HCT116 (cell line): Measurements from ENCODE around the gene OSBPL10. TPM values are rescaled to one million over a fixed set of nuclear protein-coding genes. Genes with fewer than 3 reads are reported as not detected.

Experiments used
- ATAC-seq: fragments of 200-7000 bp; cut with Tn5 transposase; 2 replicates; pipeline ENCODE4 v1.9.1; 2020; ENCODE audit warnings: mild to moderate bottlenecking, moderate library complexity
- BruUV-seq: library from RNA; stranded (reverse); fragments of 400-500 nt; replicated peaks from 2 replicates; lab custom pipeline; 2021; lab: Mats Ljungman, UMichigan
- CTCF ChIA-PET: fragments of 300-600 bp; sonication (Branson Sonifier 250); formaldehyde crosslinking; loops from one replicate; lab custom pipeline; 2021; ENCODE audit warnings: antibody characterized with exemption; lab: Charles Lee
- POLR2A ChIA-PET: fragments of 300-600, 350-600 bp; sonication (Branson Sonifier 250); formaldehyde crosslinking; loops from one replicate; lab custom pipeline; 2021; ENCODE audit warnings: antibody characterized with exemption; lab: Charles Lee
- RAD21 ChIA-PET, 2 experiments: fragments of 300-600 bp; sonication (Branson Sonifier 250); formaldehyde crosslinking; loops; one replicate each; lab custom pipeline; 2023; ENCODE audit warnings: low total read pairs in 2 of 2; ENCODE audit not compliant: uncharacterized antibody in 2 of 2, unreplicated experiment in 2 of 2, low non-redundant PET in 1 of 2; lab: Charles Lee
- DNase-seq: peaks from one replicate; pipeline ENCODE4 v3.0.0-alpha.2; 2010; ENCODE audit warnings: low read depth, low spot score
- H2AFZ ChIP-seq: fragments of 200-600 bp; shearing (Covaris generic), sonication (generic); 2 replicates; pipeline ENCODE4 v1.6.1; 2017; ENCODE audit warnings: low read depth, mixed run types, mixed read lengths, antibody characterized with exemption, low read length; ENCODE audit not compliant: poor library complexity, severe bottlenecking
- H3K27ac ChIP-seq: 2 replicates; pipeline ENCODE4 v1.5.1; 2012; ENCODE audit warnings: low read depth, low read length
- H3K27me3 ChIP-seq: fragments of 200-600 bp; sonication (generic); 2 replicates; pipeline ENCODE4 v1.6.1; 2016; ENCODE audit warnings: mixed run types, low read length, mixed read lengths; ENCODE audit not compliant: insufficient read depth
- H3K36me3 ChIP-seq, 2 experiments: fragments of 200-500 bp in 1 of 2; fragments of 200-600 bp in 1 of 2; sonication (Bioruptor generic) in 1 of 2; sonication (generic) in 1 of 2; 2 replicates each; pipeline versions ENCODE4 v1.5.1 to v1.6.1; 2014 to 2016; ENCODE audit warnings: low read length in 2 of 2, inconsistent platforms in 1 of 2, mixed read lengths in 1 of 2, mixed run types in 1 of 2; ENCODE audit not compliant: insufficient read depth in 2 of 2, control insufficient read depth in 1 of 2
- H3K4me1 ChIP-seq, 2 experiments: fragments of 200-600 bp in 1 of 2; sonication (generic) in 1 of 2; 2 replicates each; pipeline versions ENCODE4 v1.5.1 to v1.6.1; 2012 to 2017; ENCODE audit warnings: low read length in 2 of 2, inconsistent platforms in 1 of 2, mild to moderate bottlenecking in 1 of 2, mixed read lengths in 1 of 2, mixed run types in 1 of 2, moderate library complexity in 1 of 2; ENCODE audit not compliant: insufficient read depth in 2 of 2, control insufficient read depth in 1 of 2
- H3K4me2 ChIP-seq: fragments of 200-600 bp; sonication (generic); 2 replicates; pipeline ENCODE4 v1.6.1; 2017; ENCODE audit warnings: mixed run types, low read length, mixed read lengths
- H3K4me3 ChIP-seq, 2 experiments: fragments of 200-600 bp in 1 of 2; sonication (generic) in 1 of 2; replicated peaks in 1 of 2; 2 replicates each; pipeline ENCODE4 v1.5.1; 2011 to 2016; ENCODE audit warnings: low read length in 2 of 2, control low read depth in 1 of 2, low read depth in 1 of 2, mild to moderate bottlenecking in 1 of 2, mixed read lengths in 1 of 2, mixed run types in 1 of 2
- H3K79me2 ChIP-seq: fragments of 200-600 bp; sonication (generic); 2 replicates; pipeline ENCODE4 v1.6.1; 2017; ENCODE audit warnings: mild to moderate bottlenecking, mixed run types, low read length, moderate library complexity, mixed read lengths; ENCODE audit not compliant: insufficient read depth
- H3K9ac ChIP-seq: fragments of 200-600 bp; sonication (generic); 2 replicates; pipeline ENCODE4 v1.6.1; 2016; ENCODE audit warnings: low read length, mixed read lengths
- H3K9me2 ChIP-seq: fragments of 200-600 bp; sonication (generic), shearing (Covaris generic); 2 replicates; pipeline ENCODE4 v1.6.1; 2017; ENCODE audit warnings: mixed run types, mild to moderate bottlenecking, moderate library complexity; ENCODE audit not compliant: insufficient read depth
- H3K9me3 ChIP-seq, 2 experiments: fragments of 200-500 bp in 1 of 2; fragments of 200-600 bp in 1 of 2; sonication (Bioruptor generic) in 1 of 2; sonication (generic) in 1 of 2; 2 replicates each; pipeline ENCODE4 v1.6.1; 2014 to 2017; ENCODE audit warnings: low read length in 2 of 2, mixed read lengths in 2 of 2, inconsistent platforms in 1 of 2, low read depth in 1 of 2, mild to moderate bottlenecking in 1 of 2, mixed run types in 1 of 2, moderate library complexity in 1 of 2; ENCODE audit not compliant: control insufficient read depth in 1 of 2, insufficient read depth in 1 of 2
- H4K20me1 ChIP-seq: fragments of 200-600 bp; sonication (generic), shearing (Covaris generic); 2 replicates; pipeline ENCODE4 v1.6.1; 2017; ENCODE audit warnings: mixed run types, mild to moderate bottlenecking, moderate library complexity; ENCODE audit not compliant: insufficient read depth
- CBX3 ChIP-seq: IDR thresholded peaks from 2 replicates; pipeline ENCODE4 v1.6.1; 2012; ENCODE audit warnings: low read depth
- ELF1 ChIP-seq: IDR thresholded peaks from 2 replicates; pipeline ENCODE4 v1.6.1; 2012; ENCODE audit warnings: low read depth, borderline replicate concordance
- JUND ChIP-seq: IDR thresholded peaks from 2 replicates; pipeline ENCODE4 v1.6.1; 2012
- POLR2AphosphoS5 ChIP-seq: IDR thresholded peaks from 2 replicates; pipeline ENCODE4 v1.6.1; 2011; ENCODE audit warnings: mild to moderate bottlenecking, low read depth, low read length, moderate library complexity
- TCF7L2 ChIP-seq: IDR thresholded peaks from 2 replicates; pipeline ENCODE4 v1.7.0; 2011; ENCODE audit warnings: borderline replicate concordance, inconsistent platforms; ENCODE audit not compliant: insufficient read depth, insufficient read length; ENCODE audit errors: extremely low read depth
- intact Hi-C: fragments of 100-400 bp; cut with micrococcal nuclease; formaldehyde crosslinking; loops from 2 replicates; pipeline ENCODE4 v1.10.0; 2022
- total RNA-seq: library from RNA; stranded (reverse); gene quantifications from one replicate; pipeline ENCODE4 v1.2.1, GENCODE V29; 2021; ENCODE audit not compliant: unreplicated experiment
- TF ChIP-seq, protein P1 (sequence below): IDR thresholded peaks from 2 replicates; pipeline ENCODE4 v1.6.1; 2012; ENCODE audit warnings: low read depth

Gene OSBPL10
- total RNA-seq, 1 experiment from 2014 or later = 25.8 TPM

DNA sequence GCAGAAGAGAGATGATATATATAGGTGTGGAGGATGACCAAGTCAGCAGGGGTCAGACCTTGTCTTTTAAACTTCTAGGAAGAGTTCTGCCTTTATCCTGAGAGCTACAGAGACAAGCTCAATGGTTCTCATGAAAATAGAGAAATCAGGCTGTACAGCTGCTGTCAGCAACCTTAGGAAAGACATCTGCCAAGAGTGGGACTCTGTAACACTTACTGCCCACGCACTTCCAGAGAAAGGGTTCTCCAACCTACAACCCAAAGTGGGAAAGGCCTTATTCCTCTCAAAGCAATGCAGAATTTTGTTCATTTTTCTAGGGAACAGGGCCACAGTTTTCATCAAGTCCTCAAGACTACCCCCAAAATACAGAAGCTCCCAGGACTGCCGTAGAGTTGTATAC lies 309.6 kb downstream of the OSBPL10 start (continued):
- TF ChIP-seq, protein P1, sequence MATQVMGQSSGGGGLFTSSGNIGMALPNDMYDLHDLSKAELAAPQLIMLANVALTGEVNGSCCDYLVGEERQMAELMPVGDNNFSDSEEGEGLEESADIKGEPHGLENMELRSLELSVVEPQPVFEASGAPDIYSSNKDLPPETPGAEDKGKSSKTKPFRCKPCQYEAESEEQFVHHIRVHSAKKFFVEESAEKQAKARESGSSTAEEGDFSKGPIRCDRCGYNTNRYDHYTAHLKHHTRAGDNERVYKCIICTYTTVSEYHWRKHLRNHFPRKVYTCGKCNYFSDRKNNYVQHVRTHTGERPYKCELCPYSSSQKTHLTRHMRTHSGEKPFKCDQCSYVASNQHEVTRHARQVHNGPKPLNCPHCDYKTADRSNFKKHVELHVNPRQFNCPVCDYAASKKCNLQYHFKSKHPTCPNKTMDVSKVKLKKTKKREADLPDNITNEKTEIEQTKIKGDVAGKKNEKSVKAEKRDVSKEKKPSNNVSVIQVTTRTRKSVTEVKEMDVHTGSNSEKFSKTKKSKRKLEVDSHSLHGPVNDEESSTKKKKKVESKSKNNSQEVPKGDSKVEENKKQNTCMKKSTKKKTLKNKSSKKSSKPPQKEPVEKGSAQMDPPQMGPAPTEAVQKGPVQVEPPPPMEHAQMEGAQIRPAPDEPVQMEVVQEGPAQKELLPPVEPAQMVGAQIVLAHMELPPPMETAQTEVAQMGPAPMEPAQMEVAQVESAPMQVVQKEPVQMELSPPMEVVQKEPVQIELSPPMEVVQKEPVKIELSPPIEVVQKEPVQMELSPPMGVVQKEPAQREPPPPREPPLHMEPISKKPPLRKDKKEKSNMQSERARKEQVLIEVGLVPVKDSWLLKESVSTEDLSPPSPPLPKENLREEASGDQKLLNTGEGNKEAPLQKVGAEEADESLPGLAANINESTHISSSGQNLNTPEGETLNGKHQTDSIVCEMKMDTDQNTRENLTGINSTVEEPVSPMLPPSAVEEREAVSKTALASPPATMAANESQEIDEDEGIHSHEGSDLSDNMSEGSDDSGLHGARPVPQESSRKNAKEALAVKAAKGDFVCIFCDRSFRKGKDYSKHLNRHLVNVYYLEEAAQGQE = no peak

DNA sequence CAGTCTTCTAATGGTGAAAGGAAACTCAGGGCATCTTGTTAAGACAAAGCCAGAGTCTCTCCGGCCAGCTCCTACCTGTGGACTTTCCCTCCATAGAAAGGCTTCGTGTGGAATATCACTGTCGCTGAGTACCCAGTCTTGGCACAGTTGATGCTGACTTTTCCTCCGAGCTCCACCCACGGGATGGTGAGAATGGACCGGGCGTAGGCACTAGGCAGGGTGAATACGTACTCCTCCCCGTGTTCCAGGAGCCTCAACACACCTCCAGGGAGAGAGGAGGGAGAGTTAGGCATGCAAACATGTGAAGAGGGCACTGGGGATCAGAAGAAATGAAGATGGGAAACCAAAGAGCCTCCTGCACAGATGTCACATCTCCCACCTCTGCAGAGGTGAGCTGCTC lies 310.3 kb downstream of the OSBPL10 start:
- no peaks in the 10 kb centered on the region for H3K4me1 ChIP-seq
- TF ChIP-seq ELF1 = no peak
- TF ChIP-seq POLR2AphosphoS5 = no peak
- TF ChIP-seq JUND = no peak
- no peak for TF ChIP-seq TCF7L2
- TF ChIP-seq CBX3 = no peak
- H3K27me3 ChIP-seq = no peaks in the 10 kb centered on the region
- H3K27ac ChIP-seq = no peak overlapping the region
- no peaks in the 10 kb centered on the region for H3K79me2 ChIP-seq
- no peak overlapping the region for H3K4me2 ChIP-seq
- intact Hi-C loops = no loop called here
- BruUV-seq = no TSS peak
- no peak overlapping the region for H3K4me3 ChIP-seq
- H2AFZ ChIP-seq = no peak overlapping the region
- no peaks in the 10 kb centered on the region for H3K9me2 ChIP-seq
- ChIA-PET RAD21 (no interaction called here), CTCF (no interaction called here), POLR2A (no interaction called here)
- H3K9ac ChIP-seq = no peak overlapping the region
- DNase-seq (no peak), ATAC-seq (no peak)
- H3K36me3 ChIP-seq = no peaks in the 10 kb centered on the region
- H3K9me3 ChIP-seq = no peaks in the 10 kb centered on the region
- no peaks in the 10 kb centered on the region for H4K20me1 ChIP-seq
